ENCODE data around the gene OSBPL7. TPM values are rescaled to one million over a fixed set of nuclear protein-coding genes. Genes with fewer than 3 reads are reported as not detected.

Gene OSBPL7
- total and polyA plus RNA-seq, 2 of the 13 experiments (the other 11 are each of a cell fraction or from before 2014, with no cell fraction given): 4.7 to 6.6 TPM

- TF ChIP-seq ZNF281 (CRISPR knock-in tag; IDR thresholded peaks at IDR 0.05; ENCODE audit: borderline replicate concordance) (peak; percentile 17; the same call in 1 of the 2 replicates), ZNF343 (CRISPR knock-in tag; IDR thresholded peaks at IDR 0.05) (no peak)
Observed at GRCh38 chr17:47821031-47821423, 567 bp downstream of the OSBPL7 start (continued).

GRCh38 chr17:47820033-47820789, 1.4 kb downstream of the OSBPL7 start:
- Histone ChIP-seq H4K20me1 (ENCODE audit: insufficient read depth, low read length) (no peaks in the 10 kb centered on the region), H3K9me3 (ENCODE audit: low read length) (no peaks in the 10 kb centered on the region), H3K36me3 (replicated peaks in 1 of 2; ENCODE audit: control insufficient read depth in 1 of 2, insufficient read depth in 2 of 2, low read length in 2 of 2) (peaks cover 19 to 34% of the 10 kb centered on the region in 2 experiments; a peak in 4 of 5 replicates), H2AFZ (ENCODE audit: low read length) (no peak overlapping the region), H3K27me3 (ENCODE audit: control insufficient read depth in 1 of 2, insufficient read depth in 2 of 2, low read length in 2 of 2) (no peaks in the 10 kb centered on the region; a peak in 1 of 5 replicates), H3K9ac (ENCODE audit: insufficient read depth, low read depth, low read length) (peak overlapping the region; percentile 78), H3K4me1 (ENCODE audit: insufficient read depth, low read length) (peaks cover 19% of the 10 kb centered on the region), H3K27ac (ENCODE audit: extremely low read length, insufficient read depth, low read length) (no peak overlapping the region), H3K4me3 (replicated peaks in 1 of 3; ENCODE audit: insufficient read depth in 1 of 3, low read depth in 2 of 3, low read length in 3 of 3) (peak overlapping the region; percentile 73 to 90 (median 73); a peak in 4 of 6 replicates), H3K79me2 (ENCODE audit: insufficient read depth, low read length) (no peaks in the 10 kb centered on the region), H3K4me2 (ENCODE audit: low read depth, low read length) (peak overlapping the region; percentile 88)
- intact Hi-C loops (cut with micrococcal nuclease; ENCODE audit: unreplicated experiment) (no loop called here), in situ Hi-C loops (cut with HindIII; ENCODE audit: extremely low pct_ligation_motif_present, low pct_unique_long_range_greater_than_20kb) (no loop called here)
- CTCF ChIA-PET (ENCODE audit: low intra/inter-chr PET ratio, low total read pairs): no interaction called here
- BruUV-seq (replicated peaks): no TSS peak
- POLR2A ChIA-PET: no interaction called here
- 82% methylated on average over 12 of the region's 12 CpGs for WGBS (ENCODE audit: low lambda C conversion rate)
- TF ChIP-seq ZFP37 (CRISPR knock-in tag; IDR thresholded peaks at IDR 0.05; ENCODE audit: borderline replicate concordance): no peak
- TF ChIP-seq NR2F6 (IDR thresholded peaks at IDR 0.05): no peak
- TF ChIP-seq NR2F6 (CRISPR knock-in tag; IDR thresholded peaks at IDR 0.05): no peak
- TF ChIP-seq KDM6A (CRISPR knock-in tag; IDR thresholded peaks at IDR 0.05; ENCODE audit: low read depth): no peak
- no peak for TF ChIP-seq KLF6 (CRISPR knock-in tag; IDR thresholded peaks at IDR 0.05)
- no peak for TF ChIP-seq ZNF629 (CRISPR knock-in tag; conservative IDR thresholded peaks at IDR 0.05)
- no peak for TF ChIP-seq ZNF230 (CRISPR knock-in tag; IDR thresholded peaks at IDR 0.05)
- TF ChIP-seq ZNF431 (CRISPR knock-in tag; IDR thresholded peaks at IDR 0.05; ENCODE audit: borderline replicate concordance, low read depth): no peak
- TF ChIP-seq ZKSCAN5 (CRISPR knock-in tag; IDR thresholded peaks at IDR 0.05): no peak
- TF ChIP-seq DR1 (CRISPR knock-in tag; IDR thresholded peaks at IDR 0.05): no peak
- TF ChIP-seq GATA4 (IDR thresholded peaks at IDR 0.05; ENCODE audit: borderline replicate concordance, low read depth): no peak
- no peak for TF ChIP-seq ZNF589 (CRISPR knock-in tag; conservative IDR thresholded peaks at IDR 0.05)
- ATAC-seq (no peak), DNase-seq (ENCODE audit: low spot score) (no peak), FAIRE-seq (no peak)

All from HepG2 (cell line).